Measurements from ENCODE around the gene CADM1. TPM values are rescaled to one million over a fixed set of nuclear protein-coding genes. Genes with fewer than 3 reads are reported as not detected.

Gene CADM1
- total and polyA plus RNA-seq, 9 of the 15 experiments (the other 6 are each of a cell fraction or from before 2014, with no cell fraction given): 0.42 TPM; not detected in 8

DNA sequence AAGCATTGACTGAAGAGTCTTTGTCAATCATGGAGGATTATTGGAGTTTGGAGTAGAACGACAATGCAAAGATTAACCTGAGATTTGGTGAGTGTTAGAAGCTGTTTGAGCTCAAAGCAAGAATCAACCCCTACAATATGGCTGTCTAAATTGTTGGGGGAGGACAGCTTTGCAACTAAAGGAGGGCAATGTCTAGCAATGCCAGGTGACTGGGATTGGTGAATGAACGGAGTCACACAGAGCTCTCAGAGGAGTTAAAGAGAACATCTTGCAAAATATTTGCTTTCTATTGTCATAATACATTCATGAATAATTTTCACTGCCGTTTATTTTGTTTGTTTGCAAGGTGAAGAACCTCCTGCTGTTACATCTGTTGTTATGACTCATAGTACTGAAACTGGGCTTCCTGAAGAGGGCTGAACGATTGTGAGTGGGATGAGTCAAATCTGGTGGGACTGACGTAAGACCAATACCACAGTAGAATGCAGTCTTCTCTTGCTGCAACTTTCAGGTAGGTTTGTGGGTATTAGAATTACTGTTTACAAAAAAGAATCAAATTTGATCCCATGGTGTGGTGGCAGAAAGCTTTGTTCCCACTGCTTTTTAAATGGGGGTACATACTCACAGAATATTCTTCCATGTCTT lies 281.9 kb downstream of the CADM1 start (continued):
- TF ChIP-seq, protein P1, sequence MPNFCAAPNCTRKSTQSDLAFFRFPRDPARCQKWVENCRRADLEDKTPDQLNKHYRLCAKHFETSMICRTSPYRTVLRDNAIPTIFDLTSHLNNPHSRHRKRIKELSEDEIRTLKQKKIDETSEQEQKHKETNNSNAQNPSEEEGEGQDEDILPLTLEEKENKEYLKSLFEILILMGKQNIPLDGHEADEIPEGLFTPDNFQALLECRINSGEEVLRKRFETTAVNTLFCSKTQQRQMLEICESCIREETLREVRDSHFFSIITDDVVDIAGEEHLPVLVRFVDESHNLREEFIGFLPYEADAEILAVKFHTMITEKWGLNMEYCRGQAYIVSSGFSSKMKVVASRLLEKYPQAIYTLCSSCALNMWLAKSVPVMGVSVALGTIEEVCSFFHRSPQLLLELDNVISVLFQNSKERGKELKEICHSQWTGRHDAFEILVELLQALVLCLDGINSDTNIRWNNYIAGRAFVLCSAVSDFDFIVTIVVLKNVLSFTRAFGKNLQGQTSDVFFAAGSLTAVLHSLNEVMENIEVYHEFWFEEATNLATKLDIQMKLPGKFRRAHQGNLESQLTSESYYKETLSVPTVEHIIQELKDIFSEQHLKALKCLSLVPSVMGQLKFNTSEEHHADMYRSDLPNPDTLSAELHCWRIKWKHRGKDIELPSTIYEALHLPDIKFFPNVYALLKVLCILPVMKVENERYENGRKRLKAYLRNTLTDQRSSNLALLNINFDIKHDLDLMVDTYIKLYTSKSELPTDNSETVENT (CRISPR knock-in tag; IDR thresholded peaks at IDR 0.05): no peak

DNA sequence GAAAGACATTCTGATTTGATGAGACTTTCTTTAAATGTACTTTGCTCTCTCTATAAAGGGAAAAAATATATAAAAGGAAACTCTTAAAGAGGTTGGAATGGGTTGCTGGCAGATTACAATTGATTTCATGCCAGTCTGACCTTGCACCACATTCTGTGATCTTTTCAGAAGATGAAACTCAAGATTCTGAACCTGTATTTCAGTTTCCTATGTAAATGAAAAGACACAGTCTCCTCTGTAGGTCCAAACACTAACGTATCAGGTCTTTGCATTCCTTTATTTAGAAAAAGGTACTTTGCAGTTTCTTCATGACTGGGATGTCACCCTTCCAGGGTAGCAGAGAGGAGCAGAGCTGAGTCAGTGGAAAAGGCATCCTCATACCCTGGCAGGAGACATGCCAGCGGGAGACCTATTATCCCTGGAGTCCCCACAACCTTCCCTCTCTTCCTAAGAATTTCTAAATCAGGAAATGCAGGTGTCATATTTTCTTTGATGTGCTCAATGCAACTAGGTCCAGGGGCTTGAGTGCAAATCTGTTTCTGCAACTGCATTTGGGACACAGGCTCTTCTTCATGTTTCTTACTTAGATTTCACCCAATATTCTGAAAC lies 282.6 kb downstream of the CADM1 start:
- in situ Hi-C loops (cut with MboI) (no loop called here), intact Hi-C loops (cut with micrococcal nuclease) (no loop called here)
- Histone ChIP-seq H3K4me1 (replicated peaks in 1 of 2; ENCODE audit: control insufficient read depth in 2 of 2, insufficient read depth in 2 of 2, low read length in 2 of 2) (no peaks in the 10 kb centered on the region), H3K9me1 (ENCODE audit: control insufficient read depth, insufficient read depth, low read length) (no peaks in the 10 kb centered on the region), H4K20me1 (replicated peaks; ENCODE audit: control insufficient read depth, insufficient read depth, low read length) (no peaks in the 10 kb centered on the region), H2AFZ (ENCODE audit: low read depth, low read length) (no peak overlapping the region), H3K27me3 (ENCODE audit: control insufficient read depth in 2 of 2, insufficient read depth in 2 of 2, low read length in 2 of 2) (no peaks in the 10 kb centered on the region), H3K9ac (ENCODE audit: insufficient read depth in 1 of 2, low read depth in 2 of 2, low read length in 2 of 2) (no peak overlapping the region), H3K79me2 (ENCODE audit: control insufficient read depth, insufficient read depth, low read length) (no peaks in the 10 kb centered on the region), H3K4me3 (no peak overlapping the region), H3K27ac (ENCODE audit: extremely low read depth, low read depth, low read length) (no peak overlapping the region), H3K36me3 (ENCODE audit: control insufficient read depth, insufficient read depth, low read length) (no peaks in the 10 kb centered on the region), H3K9me3 (replicated peaks; ENCODE audit: control insufficient read depth, insufficient read depth, low read depth, low read length) (no peaks in the 10 kb centered on the region), H3K4me2 (ENCODE audit: insufficient read depth, low read length) (no peak overlapping the region)
- no TSS peak for BruUV-seq (replicated peaks)
- FAIRE-seq (no peak), ATAC-seq (no peak), DNase-seq (ENCODE audit: extremely low read depth in 1 of 4, low spot score in 3 of 4) (no peak)
- 0% methylated on average over 2 of the region's 2 CpGs for WGBS (ENCODE audit: insufficient coverage, low coverage, missing lambda C conversion rate)
- no peak for TF ChIP-seq RAD51 (IDR thresholded peaks at IDR 0.05; ENCODE audit: borderline replicate concordance, low read depth)
- CTCF ChIA-PET (ENCODE audit: low intra/inter-chr PET ratio): no interaction called here
- POLR2A ChIA-PET: no interaction called here

All from K562 (cell line).